WERI-Rb-1 (cell line): Measurements from ENCODE around the gene RNU6-8.
A peak's percentile ranks its signal among the peaks of the same experiment; 100 is the strongest.

Experiments
- DNase-seq: peaks from one replicate; pipeline ENCODE4 v3.0.0-alpha.2; 2020
- H3K27ac ChIP-seq: fragments of 250-450 bp; sonication (Bioruptor Pico); 2 replicates; pipeline ENCODE4 v1.5.1; 2020; ENCODE audit warnings: mild to moderate bottlenecking, moderate library complexity
- H3K27me3 ChIP-seq: fragments of 250-450 bp; sonication (Bioruptor Pico); 2 replicates; pipeline ENCODE4 v1.5.1; 2021; ENCODE audit warnings: mild to moderate bottlenecking, low read depth, moderate library complexity; ENCODE audit not compliant: insufficient read depth, severe bottlenecking
- H3K36me3 ChIP-seq: fragments of 250-450 bp; sonication (Bioruptor Pico); 2 replicates; pipeline ENCODE4 v1.5.1; 2020; ENCODE audit warnings: mild to moderate bottlenecking, moderate library complexity
- H3K4me3 ChIP-seq: 2 replicates; pipeline ENCODE4 v1.5.1; 2011; ENCODE audit warnings: low read depth, mild to moderate bottlenecking, control low read depth, low read length
- H3K9me3 ChIP-seq: fragments of 250-450 bp; sonication (Bioruptor Pico); 2 replicates; pipeline ENCODE4 v1.5.1; 2021; ENCODE audit warnings: mild to moderate bottlenecking, moderate library complexity; ENCODE audit not compliant: severe bottlenecking
- TF ChIP-seq, protein P1 (sequence below): IDR thresholded peaks from 2 replicates; pipeline ENCODE4 v1.5.1; 2011; ENCODE audit warnings: low read depth, mild to moderate bottlenecking, control low read depth, inconsistent platforms, low read length

The RNU6-8 gene

DNA sequence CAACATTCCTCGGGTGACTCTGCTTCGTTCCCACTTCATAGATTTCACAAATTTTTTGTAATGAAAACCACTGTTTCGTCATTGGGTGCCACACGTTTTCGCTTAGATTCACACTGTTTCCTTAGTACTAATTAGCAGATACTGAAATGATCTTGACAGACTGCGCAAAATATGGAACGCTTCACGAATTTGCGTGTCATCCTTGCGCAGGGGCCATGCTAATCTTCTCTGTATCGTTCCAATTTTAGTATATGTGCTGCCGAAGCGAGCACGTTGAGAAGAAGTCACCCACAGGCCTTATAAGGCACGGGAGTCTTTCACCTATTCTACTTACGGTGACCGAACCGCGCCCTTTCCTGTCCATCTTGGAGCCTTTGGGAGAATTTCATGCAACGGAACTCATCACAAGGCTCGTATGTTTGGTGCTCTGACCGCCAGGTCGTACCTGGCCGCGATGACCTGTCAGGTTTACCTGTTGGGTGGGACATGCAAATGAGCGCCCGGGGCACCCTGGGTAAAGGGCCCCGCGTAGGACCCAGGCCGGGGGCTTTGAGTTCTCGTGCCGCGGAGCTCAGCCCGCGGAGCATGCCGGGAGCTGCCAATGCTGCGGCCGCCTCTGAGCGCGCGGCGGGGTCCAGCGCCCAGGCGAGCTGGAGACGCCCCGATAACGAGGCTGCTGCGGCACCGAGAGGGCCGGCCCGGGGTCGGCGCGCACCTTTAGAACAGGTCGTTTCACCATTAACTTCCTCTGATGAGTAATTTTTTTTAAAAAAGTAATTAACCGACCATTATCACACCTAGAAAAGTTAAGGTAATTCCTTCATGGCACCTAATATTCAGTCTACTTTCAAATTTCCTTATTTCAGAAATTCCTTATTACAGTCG, at the start of gene RNU6-8:
RNU6-8 (minus strand) TSS at position 272 of the 885 bp plus-strand sequence.
- peak; percentile 90 for DNase-seq
- H3K27me3 ChIP-seq, result no peaks in the 10 kb centered on the region
- no peaks in the 10 kb centered on the region for H3K9me3 ChIP-seq
- TF ChIP-seq, protein P1, sequence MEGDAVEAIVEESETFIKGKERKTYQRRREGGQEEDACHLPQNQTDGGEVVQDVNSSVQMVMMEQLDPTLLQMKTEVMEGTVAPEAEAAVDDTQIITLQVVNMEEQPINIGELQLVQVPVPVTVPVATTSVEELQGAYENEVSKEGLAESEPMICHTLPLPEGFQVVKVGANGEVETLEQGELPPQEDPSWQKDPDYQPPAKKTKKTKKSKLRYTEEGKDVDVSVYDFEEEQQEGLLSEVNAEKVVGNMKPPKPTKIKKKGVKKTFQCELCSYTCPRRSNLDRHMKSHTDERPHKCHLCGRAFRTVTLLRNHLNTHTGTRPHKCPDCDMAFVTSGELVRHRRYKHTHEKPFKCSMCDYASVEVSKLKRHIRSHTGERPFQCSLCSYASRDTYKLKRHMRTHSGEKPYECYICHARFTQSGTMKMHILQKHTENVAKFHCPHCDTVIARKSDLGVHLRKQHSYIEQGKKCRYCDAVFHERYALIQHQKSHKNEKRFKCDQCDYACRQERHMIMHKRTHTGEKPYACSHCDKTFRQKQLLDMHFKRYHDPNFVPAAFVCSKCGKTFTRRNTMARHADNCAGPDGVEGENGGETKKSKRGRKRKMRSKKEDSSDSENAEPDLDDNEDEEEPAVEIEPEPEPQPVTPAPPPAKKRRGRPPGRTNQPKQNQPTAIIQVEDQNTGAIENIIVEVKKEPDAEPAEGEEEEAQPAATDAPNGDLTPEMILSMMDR, result no peak
- H3K4me3 ChIP-seq, result peak within 1 kb of the TSS; percentile 92
- no peaks in the 10 kb centered on the region for H3K36me3 ChIP-seq
- peak within 1 kb of the TSS; percentile 98 for H3K27ac ChIP-seq

DNA sequence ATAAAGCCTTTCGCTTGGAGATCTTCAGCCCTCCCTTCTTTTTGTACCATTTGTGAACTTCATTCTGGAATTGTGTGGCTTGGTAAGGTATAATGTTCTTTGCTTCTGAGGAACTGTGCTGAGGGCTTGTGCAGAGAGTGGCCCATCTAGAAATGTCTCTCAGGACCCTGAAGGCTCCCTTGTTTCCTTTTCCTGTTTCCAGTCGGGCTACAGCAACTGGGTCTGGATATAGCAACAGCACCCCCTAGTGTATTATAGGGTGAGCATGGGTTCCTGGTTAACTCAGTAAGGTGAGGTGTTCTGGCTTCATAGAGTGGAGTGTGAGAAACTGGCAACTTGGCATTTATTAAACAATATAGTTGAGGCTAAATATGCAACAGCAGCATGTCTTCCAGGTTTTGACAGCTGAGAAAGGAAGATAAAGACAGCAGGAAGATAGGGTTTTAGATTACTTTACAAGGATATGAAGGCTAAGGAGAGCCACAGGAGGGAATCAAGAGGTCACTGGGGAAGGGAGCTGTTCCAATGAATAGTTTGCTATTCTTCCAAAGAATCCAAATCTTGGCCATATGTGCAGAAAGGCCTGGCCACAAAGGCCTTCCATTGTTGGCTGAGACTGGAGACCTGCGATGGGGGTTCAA, 49.1 kb upstream of the RNU6-8 start:
- Histone ChIP-seq H3K27ac (no peak overlapping the region; the same call in 1 of the 2 replicates), H3K4me3 (no peak overlapping the region)
- peak; percentile 64 for DNase-seq

DNA sequence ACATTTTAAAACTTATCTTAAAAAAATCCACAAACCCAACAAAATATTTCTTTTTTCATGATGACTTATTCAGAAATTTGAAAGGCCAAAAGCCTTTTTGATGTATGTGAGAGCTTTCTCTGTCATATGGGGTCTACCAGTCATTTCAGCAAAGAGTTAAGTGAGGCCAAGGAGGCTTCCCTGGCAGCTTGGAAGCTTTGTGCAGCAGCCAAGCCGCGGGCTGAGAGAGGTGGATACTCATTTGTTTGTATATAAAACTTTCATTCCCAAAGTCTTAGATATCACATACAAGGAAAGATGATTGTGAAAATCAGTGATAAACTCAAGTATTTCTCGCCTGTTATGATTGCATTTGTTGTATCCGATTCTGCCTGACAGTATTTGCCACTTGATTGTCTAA, 48.5 kb upstream of the RNU6-8 start:
- H3K4me3 ChIP-seq, result no peak overlapping the region
- no peak for DNase-seq
- H3K36me3 ChIP-seq, result no peaks in the 10 kb centered on the region
- TF ChIP-seq, protein P1, result no peak
- H3K9me3 ChIP-seq, result no peaks in the 10 kb centered on the region
- H3K27ac ChIP-seq, result no peak overlapping the region; the same call in 1 of the 2 replicates
- H3K27me3 ChIP-seq, result no peaks in the 10 kb centered on the region

More for the DNA sequence above, 49.1 kb upstream of the RNU6-8 start:
- Histone ChIP-seq H3K9me3 (no peaks in the 10 kb centered on the region), H3K27me3 (no peaks in the 10 kb centered on the region), H3K36me3 (no peaks in the 10 kb centered on the region)
- TF ChIP-seq, protein P1, result peak; percentile 74

DNA sequence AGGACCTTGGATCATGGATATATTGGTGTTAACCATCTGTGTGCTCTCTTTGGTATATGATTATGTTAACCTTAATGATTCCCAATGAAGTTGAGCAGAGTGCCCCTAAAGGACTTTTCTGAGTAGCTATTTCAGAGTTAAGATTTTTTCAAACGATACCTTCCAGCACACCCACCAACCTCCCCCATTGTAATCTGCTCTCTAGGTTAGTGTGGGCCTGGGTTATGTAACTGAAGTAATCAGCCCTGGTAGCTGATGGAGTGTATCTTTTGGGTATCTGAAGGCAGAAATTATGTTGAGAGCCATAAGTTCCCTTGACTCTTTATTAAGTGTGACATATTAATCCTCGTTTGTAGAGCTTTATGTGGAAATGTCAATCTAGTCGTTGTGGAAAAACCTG, 47.6 kb upstream of the RNU6-8 start:
- no peak overlapping the region for H3K27ac ChIP-seq
- no peak overlapping the region for H3K4me3 ChIP-seq
- TF ChIP-seq, protein P1, result no peak
- no peaks in the 10 kb centered on the region for H3K27me3 ChIP-seq
- H3K36me3 ChIP-seq, result no peaks in the 10 kb centered on the region
- DNase-seq, result no peak
- no peaks in the 10 kb centered on the region for H3K9me3 ChIP-seq

DNA sequence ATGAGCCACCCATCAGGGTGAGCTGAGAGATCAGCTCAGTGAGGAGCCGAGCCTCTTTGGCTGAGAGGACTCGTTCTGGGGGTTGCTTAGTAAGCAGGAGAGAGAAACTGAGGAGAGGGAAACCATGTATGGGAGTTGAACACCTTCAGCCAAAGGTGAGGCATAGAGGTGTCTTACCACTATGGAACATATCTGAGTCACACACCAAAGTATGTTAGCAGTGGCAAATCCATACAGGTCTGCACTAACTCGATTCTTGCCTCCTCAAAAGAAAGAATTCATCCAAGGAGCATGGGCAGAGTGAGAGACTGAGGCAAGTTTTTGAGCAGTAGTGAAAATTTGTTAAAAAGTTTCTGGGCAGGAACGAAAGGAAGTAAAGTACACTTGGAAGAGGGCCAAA, 46.7 kb upstream of the RNU6-8 start:
- Histone ChIP-seq H3K27ac (no peak overlapping the region), H3K9me3 (no peaks in the 10 kb centered on the region), H3K27me3 (no peaks in the 10 kb centered on the region), H3K4me3 (no peak overlapping the region), H3K36me3 (no peaks in the 10 kb centered on the region)
- DNase-seq, result no peak
- TF ChIP-seq, protein P1, result no peak
